CMK (cell line): ENCODE measurements around the gene CDSN.

ENCODE experiments used
- DNase-seq: peaks from one replicate; pipeline ENCODE4 v3.0.0-alpha.2; 2010; ENCODE audit warnings: low read depth

CDSN gene

GRCh38 chr6:31115941-31116560, 4.2 kb downstream of the CDSN start:
- no peak for DNase-seq

- no peak for DNase-seq
Observed at GRCh38 chr6:31114970-31115849, 5.0 kb downstream of the CDSN start.

- no peak for DNase-seq
Observed at GRCh38 chr6:31114541-31114878, 5.7 kb downstream of the CDSN start, which contains the start of gene PSORS1C1. TSS of gene PSORS1C1 (plus strand) at chr6:31114800. CDS start at chr6:31129633, 14,833 bp downstream.

GRCh38 chr6:31113861-31114540, 6.2 kb downstream of the CDSN start:
- DNase-seq = no peak

DNA sequence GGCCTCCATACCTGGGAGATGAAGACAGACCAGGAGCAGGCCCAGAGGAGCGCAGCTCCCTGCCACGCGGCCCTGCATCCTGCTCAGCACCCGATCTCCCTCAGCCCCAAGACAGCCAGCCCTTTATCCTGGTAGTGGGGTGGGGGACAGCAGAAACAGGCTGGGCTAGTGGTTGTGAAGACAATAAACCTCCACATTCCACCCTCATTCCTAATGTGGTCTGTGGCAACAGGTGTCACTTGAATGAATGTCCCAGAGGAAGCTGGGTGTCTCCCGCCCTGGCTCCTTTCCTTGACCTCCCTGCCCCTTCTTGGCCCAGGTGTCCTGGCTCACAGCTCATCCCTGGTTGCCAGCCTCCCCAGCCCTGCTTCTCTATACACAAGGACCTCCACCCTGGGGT, 7.8 kb downstream of the CDSN start, which contains the start of gene C6orf15:
Gene C6orf15 (minus strand): TSS at position 98 of the 400 bp plus-strand sequence. CDS start 20 bp downstream, at position 78.
- no peak for DNase-seq

- no peak for DNase-seq
Observed at GRCh38 chr6:31111712-31112111, 8.5 kb downstream of the CDSN start.

DNA sequence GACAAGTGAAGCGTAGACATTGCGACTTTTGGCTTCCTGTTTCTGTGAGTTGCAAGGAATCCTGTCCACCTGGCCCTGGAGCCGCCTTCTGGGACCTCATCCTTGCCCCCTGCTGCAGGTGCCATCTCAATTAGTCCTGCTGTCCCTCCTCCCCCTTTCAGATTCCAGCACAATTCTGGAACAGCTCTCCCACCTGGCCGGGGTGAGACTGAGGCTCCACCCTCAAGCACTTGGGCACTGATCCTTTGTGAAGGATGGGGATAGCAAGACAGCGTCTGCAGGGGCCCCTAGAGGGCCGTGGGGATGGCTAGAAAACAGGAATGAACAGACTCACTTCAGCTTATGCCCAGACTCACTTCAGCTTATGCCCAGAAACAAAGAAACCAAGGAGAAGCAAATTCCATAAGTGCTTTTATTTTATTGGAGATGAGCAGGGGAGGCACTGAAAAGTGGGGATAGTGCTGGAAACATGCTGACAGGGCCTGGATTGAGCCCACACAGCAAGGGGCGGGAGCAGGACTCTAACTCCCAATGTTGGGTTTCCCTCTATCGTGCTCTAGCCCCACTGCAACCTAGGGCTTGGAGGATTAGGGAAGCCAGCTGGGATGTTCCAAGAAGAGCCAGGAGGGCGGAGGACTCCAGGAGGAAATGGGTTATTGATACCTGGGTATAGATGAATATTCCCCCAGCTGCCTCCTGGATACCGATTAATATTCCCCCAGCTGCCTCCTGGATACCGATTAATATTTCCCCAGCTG, 9.2 kb downstream of the CDSN start:
- no peak for DNase-seq

DNA sequence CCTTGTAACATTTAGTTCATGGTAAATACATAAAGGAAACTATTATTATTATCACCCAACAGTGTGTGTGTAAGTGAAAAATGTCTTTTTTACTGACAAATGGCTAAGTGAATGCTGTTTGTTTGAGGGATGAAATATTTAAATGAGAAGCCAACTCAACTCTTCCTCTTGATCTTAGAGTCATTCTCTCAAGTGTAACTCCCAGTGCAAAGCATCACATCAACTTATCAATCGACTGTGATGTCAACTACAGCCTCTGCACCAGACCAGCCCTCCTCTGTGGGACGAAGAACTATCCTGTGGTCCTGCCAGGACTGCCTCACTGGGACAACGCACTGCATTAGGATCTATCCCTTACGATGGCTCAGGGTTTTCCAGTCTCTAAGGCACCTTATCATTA, 13.2 kb downstream of the CDSN start:
- DNase-seq = no peak

DNA sequence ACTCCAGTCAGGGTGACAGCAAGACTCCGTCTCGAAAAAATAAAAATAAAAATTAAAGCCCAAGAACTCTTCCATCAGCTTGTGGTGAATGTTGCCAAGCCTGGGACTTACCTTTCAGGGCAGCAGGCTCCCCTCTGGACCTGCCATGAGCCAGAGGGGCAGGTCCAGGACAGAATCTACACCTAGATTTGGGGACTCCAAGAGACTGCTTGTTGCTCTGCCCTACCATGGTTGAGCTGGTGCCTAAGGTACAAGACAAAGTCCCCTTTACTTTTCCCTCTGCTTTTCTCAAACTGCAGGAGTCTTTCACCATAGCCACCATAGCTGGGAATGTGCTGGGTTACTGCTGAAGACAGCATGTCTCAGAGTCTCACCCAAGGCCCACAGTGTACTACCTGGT, 17.1 kb downstream of the CDSN start:
- no peak for DNase-seq

DNA sequence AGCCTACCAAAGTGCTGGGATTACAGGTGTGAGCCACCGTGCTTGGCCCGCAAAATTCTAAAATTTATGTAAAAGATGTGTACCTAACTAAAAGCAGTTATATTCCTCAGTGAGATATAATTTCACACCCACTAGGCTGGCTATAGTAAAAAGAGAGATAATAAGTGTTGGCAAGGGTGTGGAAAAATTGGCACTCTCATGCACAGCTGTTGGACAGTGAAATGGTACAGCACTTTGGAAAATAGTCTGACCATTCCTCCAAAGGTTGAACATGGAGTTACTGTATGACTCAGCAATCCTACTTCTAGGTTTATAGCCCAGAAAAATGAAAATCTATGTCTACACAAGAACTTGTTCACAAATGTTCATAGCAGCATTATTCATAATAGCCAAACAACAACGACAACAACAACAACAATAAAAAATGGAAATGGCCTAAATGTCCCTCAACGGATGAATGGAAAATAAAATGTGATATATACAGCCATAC, 21.8 kb downstream of the CDSN start:
- DNase-seq = no peak

- DNase-seq = no peak
Observed at GRCh38 chr6:31096656-31097055, 23.6 kb downstream of the CDSN start.

- DNase-seq = no peak
Observed at GRCh38 chr6:31096215-31096614, 24.0 kb downstream of the CDSN start.

DNA sequence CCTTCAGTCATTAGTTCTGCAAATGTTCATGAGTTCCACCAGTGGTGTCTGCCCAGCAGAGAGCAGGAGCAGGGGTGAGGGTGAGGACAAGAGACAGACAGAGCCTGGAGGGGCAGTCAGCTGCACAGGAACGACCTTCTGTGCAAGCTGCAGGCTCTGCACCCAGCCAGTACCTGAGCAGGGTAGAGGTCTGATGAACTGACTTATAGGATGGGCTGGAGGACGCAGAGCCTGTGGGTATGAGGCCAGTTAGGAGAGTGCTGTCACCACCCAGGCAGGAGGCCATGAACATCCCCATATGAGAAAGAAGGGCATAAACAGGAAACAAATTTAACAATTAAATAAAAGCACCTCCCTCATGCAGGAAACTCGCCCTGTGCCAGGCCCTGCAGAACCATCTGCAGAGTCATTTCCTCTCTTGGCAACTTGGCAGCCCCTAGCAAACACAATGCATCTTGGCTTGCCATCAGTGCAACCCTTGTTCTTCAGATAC, 25.8 kb downstream of the CDSN start:
- DNase-seq = no peak

DNA sequence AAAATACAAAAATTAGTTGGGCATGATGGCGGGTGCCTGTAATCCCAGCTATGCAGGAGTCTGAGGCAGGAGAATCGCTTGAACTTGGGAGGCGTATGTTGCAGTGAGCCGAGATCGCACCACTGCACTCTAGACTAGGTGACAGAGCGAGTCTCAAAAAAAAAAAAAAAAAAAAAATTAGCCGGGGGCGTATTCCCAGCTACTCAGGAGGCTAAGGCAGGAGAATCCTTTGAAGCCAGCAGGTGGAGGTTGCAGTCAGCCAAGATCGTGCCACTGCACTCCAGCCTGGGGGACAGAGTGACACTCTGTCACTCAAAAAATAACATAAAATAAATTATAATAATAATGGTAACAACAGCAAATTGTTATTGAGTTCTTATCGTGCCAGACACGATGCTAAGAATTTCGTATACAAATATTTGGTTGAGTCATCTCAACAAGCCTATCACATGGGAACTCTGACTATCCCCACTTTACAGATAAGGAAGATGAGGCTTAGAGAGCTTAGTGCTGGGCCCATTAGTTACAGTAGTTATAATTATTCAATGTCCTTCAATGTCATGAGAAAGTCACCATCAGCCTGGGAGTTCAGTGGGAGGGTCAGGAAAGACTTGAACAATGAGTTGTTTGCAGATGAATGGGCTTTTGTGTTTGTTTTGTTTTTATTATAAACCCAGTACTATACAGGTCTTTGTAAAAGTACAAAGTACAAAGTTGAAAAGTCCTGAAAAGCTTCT, 27.3 kb downstream of the CDSN start:
- DNase-seq = no peak

- no peak for DNase-seq
Observed at GRCh38 chr6:31092238-31092637, 28.0 kb downstream of the CDSN start.

GRCh38 chr6:31091680-31092079, 28.6 kb downstream of the CDSN start:
- DNase-seq = no peak

DNA sequence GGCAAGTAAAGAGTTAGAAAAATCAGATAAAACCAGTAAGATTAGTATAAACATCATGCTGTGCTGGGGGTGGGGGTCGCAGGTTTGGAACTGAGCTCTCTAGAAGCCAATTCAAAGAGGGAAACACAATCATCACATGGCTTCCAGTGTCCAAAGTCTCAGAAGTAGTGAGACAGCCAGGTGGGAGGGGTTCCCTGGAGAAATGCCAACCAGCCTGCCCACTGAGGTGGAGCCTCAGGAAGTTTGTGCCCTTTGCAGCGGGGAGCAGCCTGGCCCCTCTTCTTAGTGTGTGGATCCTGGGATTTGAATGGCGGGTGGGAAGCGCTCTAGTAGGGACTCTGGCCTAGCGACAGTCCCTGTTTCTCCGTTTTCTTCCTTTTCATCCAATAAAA, 29.3 kb downstream of the CDSN start:
- no peak for DNase-seq

DNA sequence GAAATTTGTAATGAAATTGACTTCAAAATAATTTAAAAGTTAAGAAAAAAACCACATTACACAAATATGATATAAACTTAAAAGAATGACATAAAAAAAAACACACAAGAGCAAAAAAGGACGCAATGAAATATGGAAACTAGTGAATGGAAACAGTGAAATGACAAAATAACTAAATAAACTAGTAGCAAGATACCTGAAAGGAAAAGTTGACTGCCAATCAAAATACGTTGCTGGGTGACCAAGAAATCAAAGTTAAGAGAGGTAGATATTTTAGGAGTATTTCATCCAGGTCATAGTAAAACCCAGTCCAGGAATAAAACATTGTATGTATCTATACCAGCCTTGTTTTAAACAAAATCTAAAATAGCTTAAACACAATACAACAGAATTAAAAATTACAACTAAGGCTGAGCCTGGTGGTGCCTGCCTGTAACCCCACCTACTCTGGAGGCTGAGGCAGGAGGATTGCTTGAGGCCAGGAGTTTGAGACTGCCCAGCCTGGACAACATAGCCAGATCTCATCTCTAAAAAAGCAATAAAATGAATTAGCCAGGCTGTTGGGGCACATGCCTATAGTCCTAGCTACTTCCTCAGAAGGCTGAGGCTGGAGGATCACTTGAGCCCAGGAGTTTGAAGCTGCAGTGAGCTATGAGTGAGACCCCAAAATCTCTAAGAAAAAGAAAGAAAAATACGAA, 29.8 kb downstream of the CDSN start:
- DNase-seq = no peak

DNA sequence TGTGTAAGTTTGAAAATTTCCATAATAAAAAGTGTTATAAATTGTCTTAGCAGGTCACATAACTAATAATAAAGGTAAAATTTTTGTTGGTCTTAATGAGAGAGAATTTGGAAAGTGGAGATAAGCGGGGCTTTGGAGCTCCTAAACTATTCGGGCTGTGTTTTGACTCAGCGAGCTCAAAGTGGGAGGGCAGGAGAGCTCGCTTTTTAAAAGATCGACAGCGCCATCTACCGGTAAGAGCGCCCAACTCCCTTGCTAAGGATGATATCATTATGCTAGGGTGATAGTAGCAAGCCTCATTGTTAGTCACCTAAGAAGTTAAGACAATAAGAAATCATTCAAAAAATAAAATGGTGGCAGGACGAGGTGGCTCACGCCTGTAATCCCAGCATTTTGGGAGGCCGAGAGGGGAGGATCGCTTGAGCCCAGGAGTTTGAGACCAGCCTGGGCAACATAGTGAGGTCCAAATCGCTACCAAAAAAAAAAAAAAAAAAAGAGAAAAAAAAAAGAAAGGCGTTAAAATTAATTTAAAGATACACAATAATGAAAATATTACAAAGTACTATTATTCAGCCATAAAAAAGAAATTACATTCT, 32.7 kb downstream of the CDSN start:
- DNase-seq = peak; percentile 43

- no peak for DNase-seq
Observed at GRCh38 chr6:31086788-31087440, 33.3 kb downstream of the CDSN start.
